NK-92 (cell line): ENCODE measurements around the gene EMP3.

Experiments
- DNase-seq: peaks from one replicate; lab custom pipeline; 2025; ENCODE audit not compliant: unreplicated experiment; lab: John Stamatoyannopoulos, UW

The EMP3 gene

DNA sequence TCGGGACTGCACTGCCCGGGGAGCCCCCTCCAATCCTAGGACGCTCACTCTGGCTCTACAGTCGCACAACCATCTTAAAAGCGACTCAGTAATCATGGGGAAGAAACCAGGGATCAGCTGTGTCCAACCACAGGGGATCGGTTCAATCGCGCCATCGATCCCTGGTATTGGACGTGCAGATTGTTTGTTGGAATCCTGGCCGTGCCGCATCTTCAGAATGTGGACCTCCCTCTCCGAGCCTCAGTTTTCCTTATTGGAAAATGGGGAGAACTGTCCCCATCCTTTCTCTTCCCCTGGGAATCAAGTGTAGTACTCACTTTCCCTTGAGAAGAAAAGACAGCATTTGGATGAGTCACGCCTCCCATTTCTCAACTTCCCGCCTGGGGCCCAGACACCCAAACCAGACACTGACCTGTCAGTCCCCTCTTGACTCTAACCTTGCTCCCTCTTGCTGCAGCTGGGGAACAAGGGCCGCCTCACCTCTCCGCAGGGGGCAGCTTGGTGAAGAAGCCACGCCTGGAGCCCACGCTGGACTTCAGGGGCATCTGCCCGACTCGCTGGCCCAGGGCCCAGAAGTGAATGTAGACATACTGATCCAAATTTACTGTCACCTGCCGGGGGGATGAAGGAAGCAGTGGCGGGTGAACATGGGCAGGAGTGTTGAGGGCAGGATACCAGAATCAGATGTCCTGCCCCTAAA, 17.6 kb downstream of the EMP3 start:
- DNase-seq = no peak

- DNase-seq = no peak
These were observed 19.5 kb downstream of the EMP3 start for GRCh38 chr19:48344892-48345291.

DNA sequence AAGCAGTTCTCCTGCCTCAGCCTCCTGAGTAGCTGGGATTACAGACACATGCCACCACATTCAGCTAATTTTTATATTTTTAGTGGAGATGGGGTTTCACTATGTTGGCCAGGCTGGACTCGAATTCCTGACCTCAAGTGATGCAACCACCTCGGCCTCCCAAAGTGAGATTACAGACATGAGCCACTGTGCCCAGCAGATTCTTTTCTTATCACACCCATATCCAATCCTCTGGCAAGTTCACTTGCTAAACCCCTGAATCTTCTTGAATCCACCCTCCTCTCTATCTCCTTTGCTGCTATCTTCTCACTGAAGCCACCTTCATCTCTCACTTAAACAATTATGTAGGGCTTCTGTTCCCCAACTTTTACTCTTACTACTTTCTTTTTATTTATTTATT, 20.8 kb downstream of the EMP3 start:
- DNase-seq = no peak

GRCh38 chr19:48348045-48348444, 22.7 kb downstream of the EMP3 start:
- DNase-seq = no peak

- DNase-seq = no peak
These were observed 23.4 kb downstream of the EMP3 start for GRCh38 chr19:48348737-48349136.

DNA sequence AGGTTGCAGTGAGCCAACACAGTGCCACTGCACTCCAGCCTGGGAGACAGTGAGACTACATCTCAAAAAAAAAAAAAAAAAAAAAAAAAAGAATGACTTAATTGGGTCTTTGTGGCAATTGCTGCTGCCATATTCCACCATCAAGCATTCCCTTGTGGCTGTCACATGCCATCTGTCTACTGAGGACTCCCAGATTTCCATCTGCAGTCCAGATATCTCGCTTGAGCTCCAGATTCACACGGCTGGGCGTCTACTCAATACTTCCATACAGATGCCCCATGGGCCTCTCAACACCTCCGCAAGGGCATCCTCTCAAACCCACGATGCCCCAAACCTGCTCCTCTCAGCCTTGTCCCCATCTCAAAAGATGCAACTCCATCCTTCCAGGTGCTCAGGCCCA, 25.5 kb downstream of the EMP3 start:
- no peak for DNase-seq

DNA sequence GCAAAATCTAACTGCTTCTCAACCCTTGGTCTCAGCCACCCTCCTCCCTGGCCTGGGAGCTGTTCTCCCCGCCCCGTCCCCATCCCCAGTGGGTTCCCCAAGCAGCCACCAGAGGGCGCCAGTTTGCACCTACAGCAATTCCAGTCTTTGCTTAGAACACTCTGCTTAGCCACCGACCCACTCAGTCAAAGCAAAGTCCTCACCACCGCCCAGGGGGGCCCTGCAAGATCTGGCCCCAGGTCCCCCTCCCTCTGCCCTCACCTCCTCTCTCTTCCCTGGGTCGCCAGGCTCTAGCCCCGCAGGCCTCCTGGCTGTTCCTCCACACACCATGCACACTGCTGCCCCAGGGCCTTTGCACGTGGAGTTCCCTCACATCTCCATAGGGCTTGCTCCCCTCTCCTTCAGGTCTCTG, 26.0 kb downstream of the EMP3 start:
- no peak for DNase-seq

DNA sequence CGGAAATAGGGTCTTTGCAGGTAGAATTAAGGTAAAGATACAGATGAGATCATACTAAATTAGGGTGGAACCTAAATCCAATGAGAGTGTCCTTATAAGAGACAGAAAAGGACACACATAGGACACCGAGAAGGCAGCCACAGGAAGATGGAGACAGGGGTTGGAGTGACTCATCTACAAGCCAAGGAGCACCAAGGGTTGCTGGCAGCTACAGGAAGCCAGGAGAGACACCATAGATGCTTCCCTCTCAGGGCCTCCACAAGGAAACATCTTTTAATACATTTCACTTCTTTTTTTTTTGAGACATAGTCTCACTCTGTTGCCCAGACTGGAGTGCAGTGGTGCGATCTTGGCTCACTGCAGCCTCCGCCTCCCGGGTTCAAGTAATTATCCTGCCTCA, 28.3 kb downstream of the EMP3 start:
- DNase-seq = no peak

DNA sequence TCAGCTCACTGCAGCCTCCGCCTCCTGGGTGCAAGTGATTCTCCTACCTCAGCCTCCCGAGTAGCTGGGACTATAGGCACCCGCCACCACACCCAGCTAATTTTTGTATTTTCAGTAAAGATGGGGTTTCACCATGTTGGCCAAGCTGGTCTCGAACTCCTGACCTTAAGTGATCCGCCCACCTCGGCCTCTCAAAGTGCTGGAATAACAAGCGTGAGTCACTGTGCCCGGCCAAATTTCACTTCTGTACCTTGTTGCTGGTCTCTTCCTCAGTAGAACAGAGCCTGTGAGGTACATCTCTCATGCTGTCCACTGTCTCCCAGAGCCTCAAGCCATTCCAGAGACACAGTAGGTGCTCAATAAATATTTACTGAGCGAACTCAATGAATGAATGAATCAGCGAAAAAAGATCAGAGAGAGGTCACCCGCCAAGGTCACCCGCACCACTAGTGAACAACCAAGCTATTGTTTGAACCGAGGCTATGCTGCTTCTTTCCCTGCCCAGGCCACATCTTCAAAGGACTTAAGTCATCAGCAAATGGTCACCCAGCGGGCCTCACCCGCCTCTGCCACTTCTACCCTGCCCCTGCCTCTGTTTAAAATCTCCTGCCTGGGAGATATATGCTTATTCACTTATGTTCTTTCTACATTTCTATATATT, 29.1 kb downstream of the EMP3 start:
- no peak for DNase-seq

- no peak for DNase-seq
These were observed 30.1 kb downstream of the EMP3 start for GRCh38 chr19:48355365-48355954.

GRCh38 chr19:48359123-48359522, 33.8 kb downstream of the EMP3 start:
- DNase-seq = no peak

DNA sequence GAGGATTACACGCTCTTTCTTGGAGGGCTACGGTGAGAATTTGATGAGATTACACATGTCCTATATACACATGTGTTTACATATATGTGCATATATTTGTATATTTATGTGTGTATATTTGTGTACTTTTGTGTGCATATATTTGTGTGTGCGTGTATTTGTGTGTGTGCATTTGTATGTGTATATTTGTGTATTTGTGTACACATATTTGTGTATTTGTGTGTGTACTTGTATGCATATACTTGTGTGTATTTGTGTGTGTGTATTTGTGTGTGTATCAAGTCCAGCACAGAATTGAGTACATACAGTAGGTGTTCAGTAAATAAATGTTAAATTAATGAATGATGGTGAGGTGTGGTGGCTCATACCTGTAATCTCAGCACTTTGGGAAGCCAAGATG, 36.6 kb downstream of the EMP3 start:
- DNase-seq = no peak

- DNase-seq = no peak
These were observed 37.6 kb downstream of the EMP3 start for GRCh38 chr19:48362716-48363499.

- DNase-seq = no peak
These were observed 38.1 kb downstream of the EMP3 start for GRCh38 chr19:48363500-48363809.

DNA sequence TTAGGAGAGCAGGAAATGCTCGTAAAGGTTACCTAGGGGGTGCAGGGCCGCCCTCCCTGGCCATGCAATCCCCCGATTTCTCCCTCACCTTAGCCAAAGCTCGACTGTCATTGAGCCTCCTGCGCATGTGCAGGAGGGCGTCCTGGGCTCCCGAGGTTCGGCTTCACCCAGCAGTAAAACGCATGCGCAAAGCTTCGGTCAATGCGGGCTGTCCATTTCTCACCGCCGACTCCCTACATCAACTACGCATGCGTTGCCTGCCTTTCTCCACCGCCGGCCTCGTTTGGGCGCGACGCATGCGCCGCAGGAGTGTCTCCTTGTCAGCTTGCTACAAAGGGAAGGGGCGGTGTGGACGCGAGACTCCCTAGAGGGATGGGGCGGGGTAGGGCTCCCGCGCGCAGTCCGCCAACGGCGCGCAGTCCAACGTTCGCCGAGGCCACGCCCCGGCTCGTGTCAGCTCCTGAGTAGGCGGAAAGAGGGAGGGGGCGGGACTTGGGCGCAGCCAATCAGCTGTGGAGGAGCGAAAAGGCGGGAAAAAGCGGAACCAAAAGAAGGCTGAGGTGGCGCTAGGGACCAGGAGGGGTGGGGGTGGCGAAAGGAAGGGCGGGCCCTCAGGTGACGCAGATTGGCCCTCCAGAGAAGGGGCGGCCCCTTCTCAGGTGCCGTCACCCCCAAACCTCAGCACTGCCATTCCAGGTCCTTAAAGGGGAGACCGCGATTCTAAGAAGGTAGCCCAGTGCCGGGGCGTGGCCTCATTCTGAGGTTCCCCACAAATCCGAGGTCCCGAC, 38.7 kb downstream of the EMP3 start, which contains the start of the genes SYNGR4 and TMEM143:
SYNGR4 (plus strand) TSS at position 558 of the 788 bp plus-strand sequence. CDS start 1,476 bp downstream, outside the sequence.
TMEM143 (minus strand) TSS at position 131 of the 788 bp plus-strand sequence; CDS start at position 111, 20 bp downstream.
- DNase-seq = peak; percentile 93

DNA sequence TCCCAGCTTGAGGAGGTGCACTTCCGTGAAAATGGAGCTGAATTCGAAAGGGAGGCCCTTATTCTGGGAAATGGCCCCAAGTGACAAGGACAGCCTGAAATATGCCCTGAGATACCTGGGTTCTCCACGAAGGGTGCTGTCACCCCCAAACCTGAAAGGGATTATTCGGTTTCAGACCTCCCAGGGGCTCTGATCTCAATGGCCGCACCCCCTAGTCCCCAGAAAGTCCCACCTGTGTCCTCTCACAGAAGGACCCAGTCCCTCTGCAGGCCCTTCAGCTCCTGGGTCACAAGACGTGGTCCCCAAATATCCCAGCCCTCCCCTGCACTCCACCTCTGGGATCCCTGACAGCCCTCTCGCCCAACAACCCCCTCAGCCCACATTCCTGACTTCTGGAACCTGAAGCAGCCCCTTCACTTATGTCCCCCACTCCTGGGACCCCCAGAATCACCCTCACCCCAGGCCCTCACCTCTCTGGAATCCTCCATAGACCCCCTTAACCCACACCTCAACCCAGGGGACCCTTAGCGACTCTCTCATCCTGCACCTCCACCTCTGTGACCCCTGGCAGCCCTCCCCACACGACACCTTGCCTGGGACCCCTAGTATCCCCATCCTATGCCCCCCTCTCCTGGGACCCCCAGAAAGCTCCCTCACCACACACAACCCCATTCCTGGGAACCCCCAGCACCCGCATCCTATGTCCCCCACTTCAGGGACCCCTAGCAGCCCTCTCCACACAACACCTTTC, 39.4 kb downstream of the EMP3 start:
- no peak for DNase-seq

GRCh38 chr19:48365602-48366001, 40.2 kb downstream of the EMP3 start:
- DNase-seq = no peak

DNA sequence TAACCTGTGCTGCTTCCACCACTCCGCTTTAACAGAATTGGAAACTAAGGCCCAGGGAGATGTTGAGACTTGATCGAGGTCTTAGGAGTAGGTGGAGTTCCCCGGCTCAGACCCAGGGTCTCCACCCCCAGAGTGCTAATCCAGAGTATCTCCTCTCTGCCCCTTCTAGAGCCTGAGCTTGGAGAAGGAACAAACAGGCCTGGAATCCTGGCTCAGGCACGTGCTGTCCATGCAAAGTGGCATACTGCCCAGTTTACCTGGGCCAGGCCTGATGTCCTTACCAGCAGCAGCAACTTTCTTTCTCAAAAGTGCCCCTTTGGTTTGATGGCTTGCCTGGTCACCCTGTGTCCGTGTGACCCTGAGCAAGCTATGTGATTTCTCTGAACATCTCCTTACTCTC, 42.5 kb downstream of the EMP3 start:
- DNase-seq = no peak

GRCh38 chr19:48368936-48369335, 43.6 kb downstream of the EMP3 start:
- DNase-seq = no peak

DNA sequence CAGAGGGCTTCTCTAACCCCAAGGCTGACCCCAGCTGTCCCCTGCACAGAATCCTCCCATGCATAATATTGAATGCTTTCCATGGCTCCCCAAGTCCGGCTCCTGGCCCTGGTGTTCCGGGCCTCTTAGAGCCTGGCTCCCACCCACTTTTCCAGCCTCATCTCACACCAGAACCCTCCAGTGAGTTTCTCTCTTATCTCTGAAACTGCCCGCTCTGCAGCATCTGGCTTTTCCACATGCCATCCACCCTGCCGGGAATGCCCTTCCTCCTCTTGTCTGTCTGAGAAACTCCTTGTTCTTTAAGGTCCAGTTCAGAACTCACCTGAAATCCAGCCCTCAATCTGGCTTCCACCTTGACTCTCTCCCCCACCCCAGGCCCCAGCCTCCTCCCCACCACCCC, 45.6 kb downstream of the EMP3 start:
- DNase-seq = no peak
